ENCODE measurements around the gene SNX7. TPM values are rescaled to one million over a fixed set of nuclear protein-coding genes. Genes with fewer than 3 reads are reported as not detected.

SNX7 gene
- total RNA-seq, 4 donors from 2014 or later: 6.7 to 78.7 (median 25.8) TPM

- Histone ChIP-seq H3K36me3 (no peaks in the 10 kb centered on the region), H3K27me3 (no peaks in the 10 kb centered on the region), H3K4me1 (no peaks in the 10 kb centered on the region), H3K9me3 (no peaks in the 10 kb centered on the region), H3K4me3 (no peak overlapping the region), H3K27ac (no peak overlapping the region)
- no peak for DNase-seq
- intact Hi-C loops (cut with DNase I; ENCODE audit: low total_unique reads): no loop called here
- TF ChIP-seq POLR2A (IDR thresholded peaks at IDR 0.05): no peak
- TF ChIP-seq, protein P1, sequence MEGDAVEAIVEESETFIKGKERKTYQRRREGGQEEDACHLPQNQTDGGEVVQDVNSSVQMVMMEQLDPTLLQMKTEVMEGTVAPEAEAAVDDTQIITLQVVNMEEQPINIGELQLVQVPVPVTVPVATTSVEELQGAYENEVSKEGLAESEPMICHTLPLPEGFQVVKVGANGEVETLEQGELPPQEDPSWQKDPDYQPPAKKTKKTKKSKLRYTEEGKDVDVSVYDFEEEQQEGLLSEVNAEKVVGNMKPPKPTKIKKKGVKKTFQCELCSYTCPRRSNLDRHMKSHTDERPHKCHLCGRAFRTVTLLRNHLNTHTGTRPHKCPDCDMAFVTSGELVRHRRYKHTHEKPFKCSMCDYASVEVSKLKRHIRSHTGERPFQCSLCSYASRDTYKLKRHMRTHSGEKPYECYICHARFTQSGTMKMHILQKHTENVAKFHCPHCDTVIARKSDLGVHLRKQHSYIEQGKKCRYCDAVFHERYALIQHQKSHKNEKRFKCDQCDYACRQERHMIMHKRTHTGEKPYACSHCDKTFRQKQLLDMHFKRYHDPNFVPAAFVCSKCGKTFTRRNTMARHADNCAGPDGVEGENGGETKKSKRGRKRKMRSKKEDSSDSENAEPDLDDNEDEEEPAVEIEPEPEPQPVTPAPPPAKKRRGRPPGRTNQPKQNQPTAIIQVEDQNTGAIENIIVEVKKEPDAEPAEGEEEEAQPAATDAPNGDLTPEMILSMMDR (IDR thresholded peaks at IDR 0.05): no peak
These were observed 31.9 kb downstream of the SNX7 start for GRCh38 chr1:98693385-98693784.

DNA sequence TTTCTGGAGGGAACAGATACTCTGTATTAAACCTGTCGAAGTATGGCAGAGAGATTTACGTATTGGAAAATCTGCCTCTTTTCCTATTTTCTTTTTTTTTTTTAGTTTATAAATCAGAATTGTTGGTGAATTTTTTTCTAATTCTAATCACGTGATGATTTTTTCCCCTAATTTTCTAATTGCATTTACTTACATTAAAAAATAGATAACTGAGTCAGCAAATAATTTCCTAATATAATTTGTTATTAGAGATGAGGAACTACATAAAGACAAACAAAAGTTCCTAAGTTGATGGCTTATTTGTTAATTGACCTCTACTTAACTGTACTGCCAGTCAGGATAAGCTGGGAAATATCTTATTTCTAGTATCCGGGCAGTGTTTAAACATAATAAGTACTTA lies 34.6 kb downstream of the SNX7 start:
- no peaks in the 10 kb centered on the region for H3K27me3 ChIP-seq
- DNase-seq: no peak
- no peak overlapping the region for H3K27ac ChIP-seq
- no peak overlapping the region for H3K4me3 ChIP-seq
- H3K36me3 ChIP-seq: no peaks in the 10 kb centered on the region
- no peaks in the 10 kb centered on the region for H3K9me3 ChIP-seq
- no peak for TF ChIP-seq POLR2A (IDR thresholded peaks at IDR 0.05)
- TF ChIP-seq, protein P1 (IDR thresholded peaks at IDR 0.05): no peak
- intact Hi-C loops (cut with DNase I; ENCODE audit: low total_unique reads): no loop called here
- no peaks in the 10 kb centered on the region for H3K4me1 ChIP-seq

DNA sequence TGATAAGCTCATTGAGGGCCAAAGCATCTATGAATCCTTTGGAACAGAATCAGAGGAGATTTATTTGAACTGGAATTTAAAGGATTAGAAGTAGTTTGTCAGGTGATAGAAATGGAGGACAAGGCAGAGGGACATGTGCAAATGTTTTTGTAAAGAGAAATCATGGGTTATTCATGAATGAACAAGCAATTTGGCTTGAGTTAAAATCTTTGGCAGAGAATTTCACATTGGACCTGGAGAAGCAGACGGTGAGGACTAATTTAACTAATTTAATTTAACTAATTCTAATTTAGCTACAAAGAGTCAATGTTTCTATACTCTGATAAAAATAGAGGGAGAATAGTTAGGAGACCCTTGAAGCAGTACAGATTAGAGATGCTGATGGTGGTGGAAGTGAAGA lies 36.3 kb downstream of the SNX7 start:
- no peaks in the 10 kb centered on the region for H3K36me3 ChIP-seq

GRCh38 chr1:98698625-98699024 lies 37.1 kb downstream of the SNX7 start:
- intact Hi-C loops (cut with DNase I; ENCODE audit: low total_unique reads): no loop called here
- no peaks in the 10 kb centered on the region for H3K4me1 ChIP-seq
- no peak overlapping the region for H3K27ac ChIP-seq
- H3K4me3 ChIP-seq: no peak overlapping the region
- no peaks in the 10 kb centered on the region for H3K9me3 ChIP-seq
- H3K27me3 ChIP-seq: no peaks in the 10 kb centered on the region
- DNase-seq: no peak
- no peaks in the 10 kb centered on the region for H3K36me3 ChIP-seq
- TF ChIP-seq, protein P1 (IDR thresholded peaks at IDR 0.05): no peak
- no peak for TF ChIP-seq POLR2A (IDR thresholded peaks at IDR 0.05)

More for the DNA sequence above, 36.3 kb downstream of the SNX7 start:
- Histone ChIP-seq H3K27ac (no peak overlapping the region), H3K27me3 (no peaks in the 10 kb centered on the region), H3K9me3 (no peaks in the 10 kb centered on the region), H3K4me1 (no peaks in the 10 kb centered on the region), H3K4me3 (no peak overlapping the region)
- TF ChIP-seq, protein P1 (IDR thresholded peaks at IDR 0.05): no peak
- no peak for TF ChIP-seq POLR2A (IDR thresholded peaks at IDR 0.05)
- no peak for DNase-seq
- intact Hi-C loops (cut with DNase I; ENCODE audit: low total_unique reads): no loop called here

GRCh38 chr1:98700228-98700627 lies 38.7 kb downstream of the SNX7 start:
- no peaks in the 10 kb centered on the region for H3K9me3 ChIP-seq
- no peaks in the 10 kb centered on the region for H3K4me1 ChIP-seq
- H3K36me3 ChIP-seq: no peaks in the 10 kb centered on the region
- H3K27me3 ChIP-seq: no peaks in the 10 kb centered on the region
- H3K4me3 ChIP-seq: no peak overlapping the region
- intact Hi-C loops (cut with DNase I; ENCODE audit: low total_unique reads): no loop called here
- no peak overlapping the region for H3K27ac ChIP-seq
- TF ChIP-seq POLR2A (IDR thresholded peaks at IDR 0.05): no peak
- TF ChIP-seq, protein P1 (IDR thresholded peaks at IDR 0.05): no peak
- DNase-seq: no peak

Measured in uterus (tissue), 4 donors.